ENCODE results near the gene PLA2G4E.

GRCh38 chr15:41966414-41966812 lies 54.4 kb downstream of the PLA2G4E start:
- TF ChIP-seq, protein P1, sequence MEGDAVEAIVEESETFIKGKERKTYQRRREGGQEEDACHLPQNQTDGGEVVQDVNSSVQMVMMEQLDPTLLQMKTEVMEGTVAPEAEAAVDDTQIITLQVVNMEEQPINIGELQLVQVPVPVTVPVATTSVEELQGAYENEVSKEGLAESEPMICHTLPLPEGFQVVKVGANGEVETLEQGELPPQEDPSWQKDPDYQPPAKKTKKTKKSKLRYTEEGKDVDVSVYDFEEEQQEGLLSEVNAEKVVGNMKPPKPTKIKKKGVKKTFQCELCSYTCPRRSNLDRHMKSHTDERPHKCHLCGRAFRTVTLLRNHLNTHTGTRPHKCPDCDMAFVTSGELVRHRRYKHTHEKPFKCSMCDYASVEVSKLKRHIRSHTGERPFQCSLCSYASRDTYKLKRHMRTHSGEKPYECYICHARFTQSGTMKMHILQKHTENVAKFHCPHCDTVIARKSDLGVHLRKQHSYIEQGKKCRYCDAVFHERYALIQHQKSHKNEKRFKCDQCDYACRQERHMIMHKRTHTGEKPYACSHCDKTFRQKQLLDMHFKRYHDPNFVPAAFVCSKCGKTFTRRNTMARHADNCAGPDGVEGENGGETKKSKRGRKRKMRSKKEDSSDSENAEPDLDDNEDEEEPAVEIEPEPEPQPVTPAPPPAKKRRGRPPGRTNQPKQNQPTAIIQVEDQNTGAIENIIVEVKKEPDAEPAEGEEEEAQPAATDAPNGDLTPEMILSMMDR (IDR thresholded peaks at IDR 0.05 in 4 of 5, conservative IDR thresholded peaks at IDR 0.05 in 1 of 5): no peak
- no peak for TF ChIP-seq POLR2A (IDR thresholded peaks at IDR 0.05)
